Activated gamma-delta T cell (primary cell): ENCODE measurements around the gene CELSR2.
"Not testable (repeated sequence)": the region's sequence is repeated elsewhere in the genome, so short reads cannot be mapped to it uniquely, and the experiment has no call there.

Experiments used
- DNase-seq: peaks from one replicate; lab custom pipeline; 2025; lab: John Stamatoyannopoulos, UW

Gene CELSR2

GRCh38 chr1:109301874-109302273 lies 52.5 kb downstream of the CELSR2 start:
- no peak for DNase-seq

GRCh38 chr1:109304226-109304920 lies 55.0 kb downstream of the CELSR2 start:
- no peak for DNase-seq

- not testable (repeated sequence) for DNase-seq
Observed at GRCh38 chr1:109305991-109306390, 56.7 kb downstream of the CELSR2 start.

- DNase-seq: no peak
Observed at GRCh38 chr1:109306832-109307273, 57.5 kb downstream of the CELSR2 start, which contains the start of gene MYBPHL. Gene MYBPHL, minus strand, starts transcription at chr1:109307011. Its CDS starts 20 bp downstream, at chr1:109306991.

GRCh38 chr1:109307274-109308021 lies 58.1 kb downstream of the CELSR2 start:
- DNase-seq: no peak

GRCh38 chr1:109309347-109309746 lies 60.0 kb downstream of the CELSR2 start:
- DNase-seq: no peak

- no peak for DNase-seq
Observed at GRCh38 chr1:109312246-109312645, 62.9 kb downstream of the CELSR2 start.

- no peak for DNase-seq
Observed at GRCh38 chr1:109312978-109313775, 63.8 kb downstream of the CELSR2 start.

- DNase-seq: no peak
Observed at GRCh38 chr1:109314795-109315194, 65.5 kb downstream of the CELSR2 start.

- no peak for DNase-seq
Observed at GRCh38 chr1:109315288-109315687, 65.9 kb downstream of the CELSR2 start.

GRCh38 chr1:109316506-109316905 lies 67.2 kb downstream of the CELSR2 start:
- no peak for DNase-seq

- DNase-seq: no peak
Observed at GRCh38 chr1:109319114-109319513, 69.8 kb downstream of the CELSR2 start.

GRCh38 chr1:109322974-109323373 lies 73.6 kb downstream of the CELSR2 start:
- no peak for DNase-seq
